VCaP (cell line): ENCODE measurements around the gene NGEF.

ENCODE experiments used
- H3K27ac ChIP-seq: fragments of 450-650 bp; 2 replicates; pipeline ENCODE4 v1.5.1; 2017
- CTCF ChIP-seq: fragments of 450-650 bp; conservative IDR thresholded peaks from 2 replicates; pipeline ENCODE4 v1.5.1; 2017; ENCODE audit warnings: mild to moderate bottlenecking, moderate library complexity

NGEF gene

GRCh38 chr2:232954691-232955090, 58.4 kb downstream of the NGEF start:
- no peak for TF ChIP-seq CTCF
- H3K27ac ChIP-seq = no peak overlapping the region

GRCh38 chr2:232951891-232952290, 61.2 kb downstream of the NGEF start:
- H3K27ac ChIP-seq = no peak overlapping the region
- TF ChIP-seq CTCF = no peak

GRCh38 chr2:232951181-232951580, 61.9 kb downstream of the NGEF start:
- H3K27ac ChIP-seq = no peak overlapping the region
- TF ChIP-seq CTCF = no peak

- TF ChIP-seq CTCF = no peak
- H3K27ac ChIP-seq = no peak overlapping the region
Observed at GRCh38 chr2:232950751-232951150, 62.3 kb downstream of the NGEF start.

GRCh38 chr2:232949016-232949415, 64.0 kb downstream of the NGEF start:
- H3K27ac ChIP-seq = no peak overlapping the region
- no peak for TF ChIP-seq CTCF

GRCh38 chr2:232942831-232943230, 70.2 kb downstream of the NGEF start:
- no peak for TF ChIP-seq CTCF
- no peak overlapping the region for H3K27ac ChIP-seq

GRCh38 chr2:232941912-232942594, 71.0 kb downstream of the NGEF start:
- no peak for TF ChIP-seq CTCF
- H3K27ac ChIP-seq = no peak overlapping the region
